B cell (primary cell): ENCODE measurements around the gene ZNG1E. TPM values are rescaled to one million over a fixed set of nuclear protein-coding genes. Genes with fewer than 3 reads are reported as not detected.
"Not testable (repeated sequence)": the region's sequence is repeated elsewhere in the genome, so short reads cannot be mapped to it uniquely, and the experiment has no call there.

Source experiments
- ATAC-seq: fragments of 200-7000 bp; cut with Tn5 transposase; one replicate; pipeline ENCODE4 v1.10.0; 2021; ENCODE audit warnings: low read depth, mild to moderate bottlenecking, moderate number of reproducible peaks, moderate library complexity
- CTCF ChIA-PET: fragments of 350-600 bp; sonication (Branson Sonifier 250); formaldehyde crosslinking; loops from one replicate; lab custom pipeline; 2021; ENCODE audit warnings: antibody characterized with exemption, inconsistent platforms; lab: Charles Lee
- POLR2A ChIA-PET: fragments of 350-600 bp; sonication (Branson Sonifier 250); formaldehyde crosslinking; loops from one replicate; lab custom pipeline; 2021; ENCODE audit warnings: antibody characterized with exemption; lab: Charles Lee
- DNase-seq: peaks from one replicate; pipeline ENCODE4 v3.0.0; 2013
- H2AFZ ChIP-seq: 2 replicates; pipeline ENCODE4 v1.6.1; 2012; ENCODE audit warnings: mild to moderate bottlenecking, low read depth, low read length; ENCODE audit not compliant: insufficient read depth, poor library complexity, severe bottlenecking
- H3K27ac ChIP-seq, 2 donors: 1 replicate in 1 of 2; 2 replicates in 1 of 2; pipeline ENCODE4 v1.5.1; 2012 to 2013; ENCODE audit warnings: low read length in 2 of 2, mild to moderate bottlenecking in 2 of 2, moderate library complexity in 1 of 2
- H3K27me3 ChIP-seq, 4 experiments: fragments of 200-600 bp in 1 of 4; sonication (generic) in 1 of 4; replicated peaks in 1 of 4; 1 replicate in 2 of 4; 2 replicates in 2 of 4; pipeline versions ENCODE4 v1.6.1 to v1.7.0; 2013 to 2016; ENCODE audit warnings: low read length in 3 of 4, mild to moderate bottlenecking in 2 of 4, mixed read lengths in 1 of 4, moderate library complexity in 1 of 4; ENCODE audit not compliant: insufficient read depth in 4 of 4, control insufficient read depth in 3 of 4; ENCODE audit errors: control extremely low read depth in 1 of 4
- H3K36me3 ChIP-seq, 2 experiments: replicated peaks in 1 of 2; 1 replicate in 1 of 2; 2 replicates in 1 of 2; pipeline versions ENCODE4 v1.6.1 to v1.7.1; 2013; ENCODE audit warnings: low read length in 1 of 2; ENCODE audit not compliant: insufficient read depth in 2 of 2, control insufficient read depth in 1 of 2; ENCODE audit errors: control extremely low read depth in 1 of 2, extremely low read depth in 1 of 2
- H3K4me1 ChIP-seq, 2 donors: fragments of 200-600 bp in 1 of 2; sonication (generic) in 1 of 2; 1 replicate in 1 of 2; 2 replicates in 1 of 2; pipeline versions ENCODE4 v1.5.1 to v1.6.1; 2013 to 2017; ENCODE audit warnings: low read length in 2 of 2; ENCODE audit not compliant: control insufficient read depth in 2 of 2, insufficient read depth in 2 of 2
- H3K4me2 ChIP-seq: replicated peaks from 2 replicates; pipeline ENCODE3; 2012; ENCODE audit warnings: mild to moderate bottlenecking, low read depth, low read length; ENCODE audit not compliant: poor library complexity, severe bottlenecking
- H3K4me3 ChIP-seq, 5 experiments: fragments of 200-600 bp in 1 of 5; sonication (generic) in 1 of 5; 1 replicate in 3 of 5; 2 replicates in 2 of 5; pipeline versions ENCODE4 v1.5.1 to v1.7.0; 2011 to 2016; ENCODE audit warnings: low read length in 4 of 5, mild to moderate bottlenecking in 4 of 5, low read depth in 2 of 5, control low read depth in 1 of 5, moderate library complexity in 1 of 5; ENCODE audit not compliant: insufficient read depth in 1 of 5; ENCODE audit errors: control extremely low read depth in 1 of 5, extremely low read depth in 1 of 5
- H3K79me2 ChIP-seq: fragments of 200-600 bp; sonication (generic); one replicate; pipeline ENCODE4 v1.6.0; 2016; ENCODE audit warnings: low read length; ENCODE audit not compliant: control insufficient read depth, insufficient read depth
- H3K9ac ChIP-seq: fragments of 200-600 bp; sonication (generic); 2 replicates; pipeline ENCODE4 v1.6.1; 2017; ENCODE audit warnings: mild to moderate bottlenecking, low read length, moderate library complexity
- H3K9me3 ChIP-seq, 3 donors: one replicate each; pipeline versions ENCODE4 v1.6.1 to v1.7.1; 2013; ENCODE audit warnings: low read length in 2 of 3; ENCODE audit not compliant: control insufficient read depth in 2 of 3, insufficient read depth in 1 of 3; ENCODE audit errors: control extremely low read depth in 1 of 3
- H4K20me1 ChIP-seq: 2 replicates; pipeline ENCODE4 v1.6.0; 2012; ENCODE audit warnings: mild to moderate bottlenecking, low read length; ENCODE audit not compliant: insufficient read depth, control insufficient read depth, poor library complexity, severe bottlenecking
- H3K27ac Mint-ChIP-seq: one replicate; pipeline ENCODE4 v1.8.0; 2021; ENCODE audit warnings: mixed read lengths
- H3K27me3 Mint-ChIP-seq: one replicate; pipeline ENCODE4 v1.8.0; 2021; ENCODE audit warnings: mixed read lengths
- H3K4me1 Mint-ChIP-seq: one replicate; pipeline ENCODE4 v1.8.0; 2021; ENCODE audit warnings: mixed read lengths
- H3K4me3 Mint-ChIP-seq: one replicate; pipeline ENCODE4 v1.8.0; 2021; ENCODE audit warnings: mixed read lengths
- H3K9me3 Mint-ChIP-seq: one replicate; pipeline ENCODE4 v1.8.0; 2022; ENCODE audit warnings: mixed read lengths; ENCODE audit not compliant: insufficient read depth
- WGBS: methylation state at CpG from one replicate; pipeline ENCODE4 v1.1.5; 2013; ENCODE audit warnings: missing lambda C conversion rate; ENCODE audit not compliant: insufficient coverage; 5-methylcytosine and 5-hydroxymethylcytosine counted together
- intact Hi-C: fragments of 100-400 bp; cut with micrococcal nuclease; formaldehyde crosslinking; loops from one replicate; pipeline ENCODE4 v1.10.0; 2022
- polyA minus RNA-seq: library from RNA; depleted of rRNA, polyadenylated mRNA; stranded (reverse); fragments of >200 nt; gene quantifications from 2 replicates; pipeline ENCODE4 v1.2.3, GENCODE V29; 2012
- polyA plus RNA-seq: library from polyadenylated mRNA; depleted of rRNA; stranded (reverse); fragments of >200 nt; gene quantifications from 2 replicates; pipeline ENCODE4 v1.2.3, GENCODE V29; 2012
- total RNA-seq, 2 donors: library from RNA; stranded (reverse); fragments of 120-200 nt in 1 of 2; gene quantifications; 1 replicate in 1 of 2; 2 replicates in 1 of 2; pipeline versions ENCODE4 v1.2.3 to v1.2.4, GENCODE V29; 2013 to 2022

Gene ZNG1E
- total RNA-seq (83.5 and 84.7 TPM in 2 replicates), polyA plus RNA-seq (58.8 and 74.0 TPM in 2 replicates), polyA minus RNA-seq (20.5 and 36.2 TPM in 2 replicates)
- 60.0 TPM for total RNA-seq (2013)

DNA sequence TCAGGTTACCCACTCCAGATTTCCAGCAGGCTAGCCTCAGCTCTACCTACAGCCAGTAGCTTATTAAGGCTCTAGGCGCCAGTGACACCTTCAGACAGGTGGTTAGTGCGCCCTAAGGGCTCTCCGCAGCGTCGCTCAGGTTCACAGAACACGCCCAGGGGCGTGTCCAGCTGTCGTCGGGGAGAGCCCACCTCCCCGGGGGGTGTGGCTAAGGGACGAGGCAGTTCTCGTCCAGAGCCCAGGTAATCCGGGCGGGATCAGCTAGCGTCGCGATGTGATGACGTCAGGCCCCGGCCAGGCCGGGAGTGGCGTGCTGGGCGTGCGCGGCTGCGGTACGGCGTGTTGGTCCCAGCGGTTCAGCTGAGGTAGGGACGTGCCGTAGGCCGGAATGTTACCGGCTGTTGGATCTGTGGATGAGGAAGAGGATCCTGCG, at the start of gene ZNG1E:
Gene ZNG1E, plus strand, starts transcription at position 340 of the 433 bp plus-strand sequence. Its CDS starts 49 bp downstream, at position 389.
- H4K20me1 ChIP-seq, H3K27me3 ChIP-seq, H2AFZ ChIP-seq, H3K4me1 Mint-ChIP-seq, H3K9ac ChIP-seq, H3K4me1 ChIP-seq, ATAC-seq, H3K9me3 Mint-ChIP-seq, H3K27me3 Mint-ChIP-seq, H3K79me2 ChIP-seq, H3K4me2 ChIP-seq, CTCF ChIA-PET, POLR2A ChIA-PET, intact Hi-C loops, H3K36me3 ChIP-seq, H3K9me3 ChIP-seq: not testable (repeated sequence)
- WGBS, result no CpG with 5 or more reads among the region's 33 CpGs
- peak within 1 kb of the TSS; percentile 65 for H3K4me3 Mint-ChIP-seq
- DNase-seq, result peak; percentile 79
- H3K27ac ChIP-seq, result peak within 1 kb of the TSS; percentile 29 to 46
- H3K27ac Mint-ChIP-seq, result peak within 1 kb of the TSS; percentile 76
- peak within 1 kb of the TSS in 3 of 5 experiments; percentile 35 to 46 (median 36) for H3K4me3 ChIP-seq

- H3K27me3 Mint-ChIP-seq, H3K4me1 Mint-ChIP-seq, H3K27ac ChIP-seq, ATAC-seq, H3K4me3 ChIP-seq, H3K9me3 Mint-ChIP-seq, H4K20me1 ChIP-seq, H2AFZ ChIP-seq, H3K79me2 ChIP-seq, H3K27me3 ChIP-seq, intact Hi-C loops, H3K9ac ChIP-seq, H3K4me3 Mint-ChIP-seq, H3K9me3 ChIP-seq, H3K27ac Mint-ChIP-seq, POLR2A ChIA-PET, H3K4me1 ChIP-seq, CTCF ChIA-PET, H3K4me2 ChIP-seq, H3K36me3 ChIP-seq, DNase-seq: not testable (repeated sequence)
- 94% methylated on average over 2 of the region's 2 CpGs for WGBS
These were observed 2.1 kb upstream of the ZNG1E start for GRCh38 chr9:65673579-65673978.

DNA sequence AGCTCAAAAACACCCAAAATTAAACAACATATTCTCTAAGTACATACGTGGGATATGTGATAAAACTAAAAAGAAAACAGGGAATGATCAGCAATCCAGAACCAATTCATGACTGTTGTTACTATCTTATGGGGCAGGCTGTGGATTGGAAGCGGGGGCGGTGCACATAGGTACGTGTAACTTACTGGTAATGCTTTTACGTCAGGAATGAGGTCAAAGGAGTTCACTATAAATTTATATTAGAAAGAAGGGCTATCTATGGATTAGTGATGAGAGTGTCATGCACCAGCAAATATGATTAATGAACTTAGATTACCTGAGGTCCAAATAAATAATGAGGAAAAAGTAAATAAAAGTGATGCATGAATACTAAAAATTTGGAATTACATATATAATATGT, 710 bp upstream of the ZNG1E start:
- H3K4me1 ChIP-seq, POLR2A ChIA-PET, H3K9me3 Mint-ChIP-seq, H3K9ac ChIP-seq, H3K4me1 Mint-ChIP-seq, H3K79me2 ChIP-seq, ATAC-seq, H4K20me1 ChIP-seq, H3K27me3 ChIP-seq, H3K4me2 ChIP-seq, H3K36me3 ChIP-seq, H3K27ac ChIP-seq, intact Hi-C loops, H3K4me3 ChIP-seq, H3K9me3 ChIP-seq, H2AFZ ChIP-seq, CTCF ChIA-PET, H3K27me3 Mint-ChIP-seq: not testable (repeated sequence)
- H3K27ac Mint-ChIP-seq, result peak overlapping the region; percentile 76
- DNase-seq, result peak; percentile 2
- WGBS, result no CpG with 5 or more reads among the region's 5 CpGs
- peak overlapping the region; percentile 65 for H3K4me3 Mint-ChIP-seq

DNA sequence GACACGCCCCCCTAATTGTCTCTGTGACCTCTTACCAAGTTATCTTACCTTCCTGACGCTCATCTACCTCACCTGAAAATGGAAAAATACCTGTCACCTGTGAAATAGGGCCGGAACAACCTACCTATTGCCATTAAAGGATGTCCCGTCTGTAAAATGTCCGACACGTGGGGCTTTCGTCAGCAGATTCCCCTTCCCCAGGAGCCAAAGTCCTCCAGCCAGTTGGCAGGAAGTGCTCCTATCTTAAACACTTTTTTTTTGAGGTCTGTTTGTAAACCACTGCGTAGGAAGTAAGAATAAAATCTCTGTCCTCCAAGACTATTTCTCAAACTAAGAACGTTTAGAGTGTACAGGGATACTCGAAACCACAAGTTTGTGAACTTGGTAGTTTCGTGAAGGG, 661 bp downstream of the ZNG1E start:
- H3K9me3 Mint-ChIP-seq, CTCF ChIA-PET, H3K4me3 ChIP-seq, H3K27me3 ChIP-seq, H3K9ac ChIP-seq, intact Hi-C loops, H3K4me1 ChIP-seq, H3K79me2 ChIP-seq, H3K36me3 ChIP-seq, H3K4me1 Mint-ChIP-seq, ATAC-seq, POLR2A ChIA-PET, H3K27ac ChIP-seq, H3K9me3 ChIP-seq, H4K20me1 ChIP-seq, DNase-seq, H3K4me2 ChIP-seq, H2AFZ ChIP-seq, H3K27me3 Mint-ChIP-seq: not testable (repeated sequence)
- Mint-ChIP-seq H3K27ac (peak overlapping the region; percentile 63), H3K4me3 (peak overlapping the region; percentile 57)
- no CpG with 5 or more reads among the region's 11 CpGs for WGBS
